WTC11 (cell line): ENCODE measurements around the gene SINHCAF. TPM values are rescaled to one million over a fixed set of nuclear protein-coding genes. Genes with fewer than 3 reads are reported as not detected.

Experiments
- ATAC-seq: fragments of 200-7000 bp; cut with Tn5 transposase; 2 replicates; pipeline ENCODE4 v1.10.0; 2021; ENCODE audit warnings: mild to moderate bottlenecking, moderate library complexity
- CTCF ChIA-PET: fragments of 300-600 bp; sonication (Branson Sonifier 250); formaldehyde crosslinking; loops from one replicate; lab custom pipeline; 2021; ENCODE audit warnings: antibody characterized with exemption; lab: Charles Lee
- POLR2A ChIA-PET: fragments of 350-600 bp; sonication (Branson Sonifier 250); formaldehyde crosslinking; loops from one replicate; lab custom pipeline; 2021; ENCODE audit warnings: antibody characterized with exemption; lab: Charles Lee
- DNase-seq: peaks from one replicate; pipeline ENCODE4 v3.0.0; 2021; ENCODE audit warnings: low spot score
- H3K27ac Mint-ChIP-seq: 2 replicates; pipeline ENCODE4 v1.8.0; 2021; ENCODE audit warnings: mixed read lengths
- H3K27me3 Mint-ChIP-seq: 2 replicates; pipeline ENCODE4 v1.8.0; 2021; ENCODE audit warnings: low read depth, mild to moderate bottlenecking, moderate library complexity, mixed read lengths
- H3K36me3 Mint-ChIP-seq: 2 replicates; pipeline ENCODE4 v1.8.0; 2021; ENCODE audit warnings: mixed read lengths
- H3K4me1 Mint-ChIP-seq: 2 replicates; pipeline ENCODE4 v1.8.0; 2022; ENCODE audit warnings: mixed read lengths
- H3K4me3 Mint-ChIP-seq: 2 replicates; pipeline ENCODE4 v1.8.0; 2021; ENCODE audit warnings: mild to moderate bottlenecking, moderate library complexity, mixed read lengths
- H3K9me3 Mint-ChIP-seq: 2 replicates; pipeline ENCODE4 v1.8.0; 2021; ENCODE audit warnings: mixed read lengths
- AR ChIP-seq: fragments of 250-450 bp; sonication (Bioruptor Pico); IDR thresholded peaks from 2 replicates; pipeline ENCODE4 v1.9.0; 2021; ENCODE audit warnings: mild to moderate bottlenecking
- ATF1 ChIP-seq: sonication (generic); formaldehyde crosslinking; IDR thresholded peaks from 2 replicates; pipeline ENCODE4 v1.8.1; 2023; ENCODE audit warnings: mild to moderate bottlenecking, moderate library complexity, missing genetic modification reagents
- CBFB ChIP-seq: sonication (generic); formaldehyde crosslinking; IDR thresholded peaks from 2 replicates; pipeline ENCODE4 v1.8.1; 2022; ENCODE audit warnings: mild to moderate bottlenecking, low read depth, missing genetic modification reagents
- CDX4 ChIP-seq: fragments of 250-450 bp; sonication (Bioruptor Pico); IDR thresholded peaks from 2 replicates; pipeline ENCODE4 v1.9.0; 2021; ENCODE audit warnings: moderate library complexity, mild to moderate bottlenecking, inconsistent platforms, borderline replicate concordance
- ETV6 ChIP-seq: sonication (generic); formaldehyde crosslinking; IDR thresholded peaks from 2 replicates; pipeline ENCODE4 v1.8.1; 2022; ENCODE audit warnings: mild to moderate bottlenecking, missing genetic modification reagents
- GABPB1 ChIP-seq: sonication (generic); formaldehyde crosslinking; IDR thresholded peaks from 2 replicates; pipeline ENCODE4 v1.8.1; 2023; ENCODE audit warnings: mild to moderate bottlenecking, missing genetic modification reagents
- IRF1 ChIP-seq: sonication (generic); formaldehyde crosslinking; IDR thresholded peaks from 2 replicates; pipeline ENCODE4 v1.8.0; 2023; ENCODE audit warnings: missing genetic modification reagents
- NFATC4 ChIP-seq: fragments of 250-450 bp; sonication (Bioruptor Pico); IDR thresholded peaks from 2 replicates; pipeline ENCODE4 v1.9.0; 2021; ENCODE audit warnings: mild to moderate bottlenecking
- NR2C2 ChIP-seq: sonication (generic); formaldehyde crosslinking; IDR thresholded peaks from 2 replicates; pipeline ENCODE4 v1.8.0; 2022; ENCODE audit warnings: mild to moderate bottlenecking, missing genetic modification reagents
- OVOL2 ChIP-seq: fragments of 250-450 bp; sonication (Bioruptor Pico); IDR thresholded peaks from 2 replicates; pipeline ENCODE4 v1.9.0; 2021; ENCODE audit warnings: mild to moderate bottlenecking, borderline replicate concordance
- SP1 ChIP-seq: sonication (generic); formaldehyde crosslinking; conservative IDR thresholded peaks from 2 replicates; pipeline ENCODE4 v1.8.1; 2022; ENCODE audit warnings: missing genetic modification reagents
- TEAD1 ChIP-seq: sonication (generic); formaldehyde crosslinking; IDR thresholded peaks from 2 replicates; pipeline ENCODE4 v1.8.0; 2022; ENCODE audit warnings: mild to moderate bottlenecking, missing genetic modification reagents
- TEAD4 ChIP-seq: sonication (generic); formaldehyde crosslinking; IDR thresholded peaks from 2 replicates; pipeline ENCODE4 v1.8.0; 2022; ENCODE audit warnings: mild to moderate bottlenecking, missing genetic modification reagents
- ZBTB43 ChIP-seq: sonication (generic); formaldehyde crosslinking; IDR thresholded peaks from 2 replicates; pipeline ENCODE4 v1.8.1; 2023; ENCODE audit warnings: mild to moderate bottlenecking, missing genetic modification reagents
- ZNF219 ChIP-seq: sonication (generic); formaldehyde crosslinking; IDR thresholded peaks from 2 replicates; pipeline ENCODE4 v1.8.0; 2023; ENCODE audit warnings: missing genetic modification reagents, mild to moderate bottlenecking, borderline replicate concordance
- ZNF281 ChIP-seq: sonication (generic); formaldehyde crosslinking; IDR thresholded peaks from 2 replicates; pipeline ENCODE4 v1.8.0; 2023; ENCODE audit warnings: mild to moderate bottlenecking, missing genetic modification reagents
- ZNF396 ChIP-seq: fragments of 250-450 bp; sonication (Bioruptor Pico); IDR thresholded peaks from 2 replicates; pipeline ENCODE4 v1.8.0; 2021; ENCODE audit warnings: mild to moderate bottlenecking, moderate library complexity, borderline replicate concordance
- ZNF532 ChIP-seq: fragments of 250-450 bp; sonication (Bioruptor Pico); IDR thresholded peaks from 2 replicates; pipeline ENCODE4 v1.9.0; 2021; ENCODE audit warnings: mild to moderate bottlenecking, borderline replicate concordance
- ZNF671 ChIP-seq: fragments of 250-450 bp; sonication (Bioruptor Pico); IDR thresholded peaks from 2 replicates; pipeline ENCODE4 v1.8.0; 2021; ENCODE audit warnings: mild to moderate bottlenecking
- total RNA-seq: library from RNA; stranded (reverse); gene quantifications from 3 replicates; pipeline ENCODE4 v1.2.3, GENCODE V29; 2021

The SINHCAF gene
- total RNA-seq, 1 experiment from 2014 or later, result 407 TPM

- TF ChIP-seq NFATC4 (CRISPR knock-in tag) (0 out of 2 replicates have a peak, but pooled peaks have one; percentile 9), ZBTB43 (CRISPR knock-in tag) (no peak), CDX4 (CRISPR knock-in tag) (no peak), IRF1 (CRISPR knock-in tag) (no peak), ZNF396 (CRISPR knock-in tag) (no peak), OVOL2 (CRISPR knock-in tag) (no peak), SP1 (CRISPR knock-in tag) (0 out of 2 replicates have a peak, but pooled peaks have one; percentile 26), ZNF532 (CRISPR knock-in tag) (no peak), CBFB (no peak), ZNF671 (no peak), ATF1 (CRISPR knock-in tag) (no peak), AR (CRISPR knock-in tag) (peak; percentile 5; the same call in 1 of the 2 replicates), NR2C2 (CRISPR knock-in tag) (no peak)
Measured at GRCh38 chr12:31371256-31371620, 45.3 kb upstream of the SINHCAF start (continued).

- H3K27ac Mint-ChIP-seq, result peak overlapping the region; percentile 100
- DNase-seq (peak; percentile 72), ATAC-seq (peak; percentile 88)
- peaks cover 44% of the 10 kb centered on the region for H3K4me1 Mint-ChIP-seq
- no peaks in the 10 kb centered on the region for H3K9me3 Mint-ChIP-seq
- no peaks in the 10 kb centered on the region for H3K36me3 Mint-ChIP-seq
- ChIA-PET POLR2A (interaction anchor here (0.6 to 2.8 kb wide), 14 partner anchors 8 to 750 kb away, joined by 3 to 71 read pairs (median 7); partner anchors contain the start of gene SINHCAF), CTCF (interaction anchor here (0.6 to 1.8 kb wide), 8 partner anchors 8 to 98 kb away, joined by 3 to 14 read pairs (median 4); partner anchors contain the start of gene SINHCAF)
- H3K27me3 Mint-ChIP-seq, result no peaks in the 10 kb centered on the region
- peak overlapping the region; percentile 70 for H3K4me3 Mint-ChIP-seq
- TF ChIP-seq GABPB1 (CRISPR knock-in tag) (peak; percentile 43; the same call in 1 of the 2 replicates), ZNF219 (CRISPR knock-in tag) (no peak), ZNF281 (CRISPR knock-in tag) (peak; percentile 87; the same call in 1 of the 2 replicates), TEAD1 (CRISPR knock-in tag) (peak; percentile 68; the same call in 1 of the 2 replicates), ETV6 (CRISPR knock-in tag) (peak; percentile 16; the same call in 1 of the 2 replicates), TEAD4 (CRISPR knock-in tag) (peak; percentile 42; the same call in 1 of the 2 replicates)
Measured at GRCh38 chr12:31370531-31371255, 44.7 kb upstream of the SINHCAF start.
